Ammon's horn (tissue), 1 donor: ENCODE measurements around the gene PPFIBP2.
"Not testable (repeated sequence)": the region's sequence is repeated elsewhere in the genome, so short reads cannot be mapped to it uniquely, and the experiment has no call there.

ENCODE experiments used
- DNase-seq: peaks from one replicate; pipeline ENCODE4 v3.0.0-alpha.2; 2016; ENCODE audit warnings: low spot score

Gene PPFIBP2

GRCh38 chr11:7636350-7636749 lies 122.6 kb downstream of the PPFIBP2 start:
- no peak for DNase-seq

GRCh38 chr11:7637447-7638157 lies 123.8 kb downstream of the PPFIBP2 start:
- no peak for DNase-seq

GRCh38 chr11:7638710-7639642 lies 125.2 kb downstream of the PPFIBP2 start:
- no peak for DNase-seq

GRCh38 chr11:7639643-7640025 lies 125.8 kb downstream of the PPFIBP2 start:
- no peak for DNase-seq

- no peak for DNase-seq
These were observed 127.0 kb downstream of the PPFIBP2 start for GRCh38 chr11:7640816-7641215.

GRCh38 chr11:7642747-7643146 lies 128.9 kb downstream of the PPFIBP2 start:
- no peak for DNase-seq

- DNase-seq, result no peak
These were observed 129.5 kb downstream of the PPFIBP2 start for GRCh38 chr11:7643314-7643713.

- no peak for DNase-seq
These were observed 131.4 kb downstream of the PPFIBP2 start for GRCh38 chr11:7645206-7645605.

- DNase-seq, result no peak
These were observed 133.1 kb downstream of the PPFIBP2 start for GRCh38 chr11:7646866-7647265.

GRCh38 chr11:7648264-7648663 lies 134.5 kb downstream of the PPFIBP2 start:
- no peak for DNase-seq

- DNase-seq, result peak; percentile 73
These were observed 137.3 kb downstream of the PPFIBP2 start for GRCh38 chr11:7651140-7651551.

GRCh38 chr11:7651700-7652099 lies 137.9 kb downstream of the PPFIBP2 start:
- peak; percentile 92 for DNase-seq

- DNase-seq, result no peak
These were observed 140.5 kb downstream of the PPFIBP2 start for GRCh38 chr11:7654195-7654705.

- no peak for DNase-seq
These were observed 141.7 kb downstream of the PPFIBP2 start for GRCh38 chr11:7655253-7656217.

GRCh38 chr11:7656704-7657103 lies 142.9 kb downstream of the PPFIBP2 start:
- no peak for DNase-seq

- DNase-seq, result peak; percentile 90
These were observed 143.7 kb downstream of the PPFIBP2 start for GRCh38 chr11:7657306-7658025.

- DNase-seq, result not testable (repeated sequence)
These were observed 149.7 kb downstream of the PPFIBP2 start for GRCh38 chr11:7663531-7663930.

GRCh38 chr11:7664867-7665266 lies 151.1 kb downstream of the PPFIBP2 start:
- DNase-seq, result no peak

- DNase-seq, result peak; percentile 82
These were observed 151.9 kb downstream of the PPFIBP2 start for GRCh38 chr11:7665473-7666291.

- no peak for DNase-seq
These were observed 152.6 kb downstream of the PPFIBP2 start for GRCh38 chr11:7666292-7666866.
